ENCODE data around the gene HINT3. TPM values are rescaled to one million over a fixed set of nuclear protein-coding genes. Genes with fewer than 3 reads are reported as not detected.
"Not testable (repeated sequence)": the region's sequence is repeated elsewhere in the genome, so short reads cannot be mapped to it uniquely, and the experiment has no call there.

The HINT3 gene
- 10 to 100 TPM; 10.6 to 10.8 TPM for total RNA-seq

DNA sequence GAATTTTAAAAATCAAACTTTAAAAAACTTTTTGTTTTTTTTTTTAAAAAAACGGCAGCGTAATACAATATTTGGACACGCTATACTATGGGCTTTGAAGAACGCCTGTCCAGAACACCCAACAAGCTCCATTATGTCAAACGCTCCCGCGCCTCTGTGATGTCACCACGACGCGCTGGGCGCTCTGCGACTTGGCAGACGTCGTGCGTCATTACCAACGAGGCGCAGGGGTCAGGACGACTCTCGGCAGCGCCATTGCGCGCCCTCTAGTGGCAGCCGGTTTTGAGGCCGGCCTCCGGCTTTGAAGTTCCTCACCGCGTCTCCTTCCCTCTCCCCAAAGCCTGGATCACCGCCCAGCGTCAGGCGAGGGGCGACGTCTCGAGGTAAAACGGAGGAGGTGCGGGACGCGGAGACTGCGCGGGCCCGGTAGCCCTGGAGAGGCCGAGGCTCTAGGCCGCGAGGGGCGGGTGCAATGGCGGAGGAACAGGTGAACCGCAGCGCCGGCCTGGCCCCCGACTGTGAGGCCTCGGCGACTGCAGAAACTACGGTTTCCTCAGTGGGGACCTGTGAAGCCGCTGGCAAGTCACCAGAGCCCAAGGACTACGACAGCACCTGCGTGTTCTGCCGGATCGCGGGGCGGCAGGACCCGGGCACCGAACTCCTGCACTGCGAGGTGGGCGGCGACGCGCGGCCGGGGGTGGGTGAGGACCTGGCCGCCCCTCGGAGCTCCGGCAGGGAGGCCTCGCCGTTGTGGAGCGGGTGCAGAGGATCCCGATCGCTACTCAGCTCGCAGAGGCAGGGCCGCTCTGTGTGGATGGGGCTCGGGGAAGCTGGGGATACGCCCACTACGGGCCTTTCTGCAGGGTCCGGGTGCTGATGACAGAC, at the start of gene HINT3:
Gene HINT3, plus strand, starts transcription at position 265 of the 885 bp plus-strand sequence. Its CDS starts 208 bp downstream, at position 473.
- ATAC-seq (ENCODE audit: low read depth) (peak; percentile 88), DNase-seq (peak; percentile 98)
- peak within 1 kb of the TSS; percentile 75 for H3K27ac Mint-ChIP-seq
- no peak within 1 kb of the TSS for H3K4me3 Mint-ChIP-seq
- H3K4me1 Mint-ChIP-seq, result peaks cover 6% of the 10 kb centered on the region
- no peaks in the 10 kb centered on the region for H3K36me3 Mint-ChIP-seq
- no peaks in the 10 kb centered on the region for H3K9me3 Mint-ChIP-seq
- H3K27me3 Mint-ChIP-seq, result peaks cover 7% of the 10 kb centered on the region
- POLR2A ChIA-PET, result interaction anchor here (0.6 to 3.4 kb wide), 7 partner anchors 29 to 655 kb away, joined by 3 to 63 read pairs (median 6); partner anchors contain the start of genes HDDC2, NCOA7 and TRMT11

DNA sequence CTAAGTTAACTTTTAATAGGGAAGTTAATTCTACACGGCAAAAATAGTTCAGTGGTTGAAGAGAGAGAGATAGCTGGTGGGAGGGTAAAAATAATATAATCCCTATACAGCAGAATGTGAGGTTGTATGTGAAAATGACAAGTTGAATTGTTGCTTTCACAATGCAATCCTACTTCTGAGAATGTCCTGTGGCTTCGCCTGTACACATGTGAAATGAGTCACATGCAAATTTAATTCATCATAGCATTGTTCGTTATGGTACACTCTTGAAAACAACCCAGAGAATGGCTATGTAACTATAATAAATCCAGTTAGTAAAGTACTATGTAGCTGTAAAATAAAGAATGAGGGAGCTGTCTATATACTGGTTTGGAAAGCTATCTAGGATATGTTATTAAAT, 46.0 kb upstream of the HINT3 start:
- Mint-ChIP-seq H3K4me3 (no peak overlapping the region), H3K36me3 (peaks cover 14% of the 10 kb centered on the region), H3K4me1 (peaks cover 19% of the 10 kb centered on the region), H3K27ac (peak overlapping the region; percentile 15), H3K27me3 (no peaks in the 10 kb centered on the region), H3K9me3 (no peaks in the 10 kb centered on the region)
- POLR2A ChIA-PET, result interaction anchor here (0.9 kb wide), 1 partner anchor 9 kb away, joined by 3 read pairs; no protein-coding TSS in a partner anchor
- no peak for DNase-seq
- ATAC-seq (ENCODE audit: low read depth), result peak; percentile 56

- peaks cover 18% of the 10 kb centered on the region for H3K4me1 Mint-ChIP-seq
- H3K36me3 Mint-ChIP-seq, result peaks cover 16% of the 10 kb centered on the region
- DNase-seq; H3K4me3 Mint-ChIP-seq; H3K9me3 Mint-ChIP-seq; H3K27ac Mint-ChIP-seq; POLR2A ChIA-PET; ATAC-seq (ENCODE audit: low read depth); H3K27me3 Mint-ChIP-seq: not testable (repeated sequence)
These were observed 45.5 kb upstream of the HINT3 start for GRCh38 chr6:125911051-125911451.

DNA sequence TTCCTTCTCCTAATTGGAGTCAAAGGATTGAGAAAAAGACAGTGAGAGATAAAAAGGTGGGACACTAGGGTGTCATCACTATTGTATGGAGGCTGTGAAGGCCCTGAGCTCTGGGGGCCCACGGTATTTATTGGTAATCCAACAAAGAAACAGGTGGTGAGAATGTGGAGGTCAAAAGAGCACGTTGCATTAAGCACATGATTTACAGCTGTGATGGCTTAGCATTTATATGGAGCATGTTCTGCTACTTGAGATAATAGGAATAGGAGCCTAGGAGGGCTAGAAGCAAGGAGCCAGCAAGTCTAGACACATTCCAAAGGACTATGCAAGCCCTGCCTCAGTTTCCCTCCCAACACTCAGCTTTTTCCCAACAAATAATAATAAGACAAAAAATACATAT, 44.1 kb upstream of the HINT3 start:
- DNase-seq; H3K27me3 Mint-ChIP-seq; H3K27ac Mint-ChIP-seq; ATAC-seq (ENCODE audit: low read depth); POLR2A ChIA-PET; H3K9me3 Mint-ChIP-seq; H3K4me3 Mint-ChIP-seq: not testable (repeated sequence)
- Mint-ChIP-seq H3K36me3 (peaks cover 25% of the 10 kb centered on the region), H3K4me1 (peaks cover 15% of the 10 kb centered on the region)

GRCh38 chr6:125913145-125913544, 43.4 kb upstream of the HINT3 start:
- POLR2A ChIA-PET, result no interaction called here
- peaks cover 28% of the 10 kb centered on the region for H3K36me3 Mint-ChIP-seq

GRCh38 chr6:125913864-125914351, 42.7 kb upstream of the HINT3 start:
- Mint-ChIP-seq H3K36me3 (peaks cover 26% of the 10 kb centered on the region), H3K9me3 (no peaks in the 10 kb centered on the region), H3K27me3 (no peaks in the 10 kb centered on the region), H3K4me3 (no peak overlapping the region), H3K4me1 (peaks cover 22% of the 10 kb centered on the region), H3K27ac (no peak overlapping the region)
- POLR2A ChIA-PET, result interaction anchor here (0.5 kb wide), 1 partner anchor 127 kb away, joined by 4 read pairs; no protein-coding TSS in a partner anchor
- ATAC-seq (ENCODE audit: low read depth), result no peak
- no peak for DNase-seq

More at GRCh38 chr6:125913145-125913544, 43.4 kb upstream of the HINT3 start:
- DNase-seq (no peak), ATAC-seq (ENCODE audit: low read depth) (no peak)
- H3K4me3 Mint-ChIP-seq, result no peak overlapping the region
- no peak overlapping the region for H3K27ac Mint-ChIP-seq
- H3K9me3 Mint-ChIP-seq, result no peaks in the 10 kb centered on the region
- peaks cover 18% of the 10 kb centered on the region for H3K4me1 Mint-ChIP-seq
- H3K27me3 Mint-ChIP-seq, result no peaks in the 10 kb centered on the region

DNA sequence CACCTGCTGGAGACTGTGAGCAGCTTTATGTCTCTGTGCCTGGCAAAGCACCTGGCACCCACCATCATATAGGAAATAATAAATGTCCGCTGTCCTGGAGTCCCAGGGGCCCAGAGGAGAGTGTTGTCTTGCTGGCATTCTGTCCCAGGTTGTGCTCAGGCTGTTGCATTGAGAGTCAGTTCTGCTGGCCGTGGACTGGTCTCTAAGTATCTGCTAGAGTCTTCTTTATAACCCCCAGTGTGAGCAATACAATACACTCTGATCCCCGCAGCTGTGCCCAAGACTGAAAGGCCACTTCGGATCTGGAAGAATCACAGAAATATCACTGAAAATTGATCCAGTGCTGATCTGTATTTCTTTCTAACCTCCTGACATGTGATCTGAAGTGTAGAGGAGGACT, 38.3 kb upstream of the HINT3 start:
- ATAC-seq (ENCODE audit: low read depth), result no peak
- Mint-ChIP-seq H3K4me3 (no peak overlapping the region), H3K36me3 (peaks cover 41% of the 10 kb centered on the region), H3K27ac (peak overlapping the region; percentile 93), H3K9me3 (no peaks in the 10 kb centered on the region), H3K27me3 (no peaks in the 10 kb centered on the region), H3K4me1 (peaks cover 26% of the 10 kb centered on the region)
- POLR2A ChIA-PET, result interaction anchor here (1.3 to 4.0 kb wide), 4 partner anchors 13 to 127 kb away, joined by 3 to 35 read pairs (median 14); partner anchors contain the start of genes HINT3 and NCOA7
- no peak for DNase-seq

DNA sequence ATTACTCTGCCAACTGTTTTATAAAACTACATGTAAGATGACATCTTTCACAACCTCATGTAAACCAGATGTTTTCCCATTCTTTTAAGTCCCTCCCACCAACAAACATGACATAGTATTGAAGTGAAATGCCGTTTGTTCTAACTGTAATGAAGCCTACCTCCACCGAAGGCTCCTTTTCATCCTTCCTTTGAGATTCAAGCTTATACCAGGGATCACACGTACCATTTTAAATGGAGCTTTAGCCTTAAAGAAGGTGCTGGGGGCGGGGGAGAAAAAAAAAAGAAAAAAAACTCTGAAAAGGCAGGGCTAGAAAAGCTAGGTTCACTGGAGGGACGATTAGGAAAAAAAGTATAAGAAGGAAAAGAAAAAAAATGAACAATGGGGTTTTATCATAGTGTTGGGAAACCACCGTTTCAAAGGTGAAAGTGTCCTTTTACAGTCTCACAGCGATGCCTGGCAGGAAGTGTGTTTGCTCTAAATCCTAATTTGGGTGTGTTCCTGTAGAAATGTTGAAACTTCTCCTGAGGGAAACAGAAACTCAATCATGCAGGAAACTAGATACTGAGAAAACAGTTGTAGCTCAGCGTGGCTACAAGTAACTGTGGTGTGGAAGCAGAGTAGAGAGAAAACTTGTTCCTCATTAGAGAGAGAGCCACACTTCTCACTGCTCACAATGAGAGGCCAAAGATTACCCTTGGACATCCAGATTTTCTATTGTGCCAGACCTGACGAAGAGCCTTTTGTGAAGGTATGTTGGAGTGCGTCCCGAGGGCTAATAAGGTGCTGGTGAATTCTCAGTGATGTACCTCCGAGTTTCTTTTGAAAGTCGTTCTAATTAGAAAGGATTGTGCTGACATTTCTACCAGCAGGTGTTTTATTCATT, 37.6 kb upstream of the HINT3 start:
- Mint-ChIP-seq H3K27me3 (no peaks in the 10 kb centered on the region), H3K4me3 (peak overlapping the region; percentile 92), H3K9me3 (no peaks in the 10 kb centered on the region), H3K27ac (peak overlapping the region; percentile 93), H3K4me1 (peaks cover 33% of the 10 kb centered on the region), H3K36me3 (peaks cover 48% of the 10 kb centered on the region)
- peak; percentile 97 for ATAC-seq (ENCODE audit: low read depth)
- DNase-seq, result no peak
- POLR2A ChIA-PET, result interaction anchor here (0.8 to 4.0 kb wide), 7 partner anchors 9 to 128 kb away, joined by 3 to 35 read pairs (median 3); partner anchors contain the start of genes HINT3, NCOA7 and TRMT11

DNA sequence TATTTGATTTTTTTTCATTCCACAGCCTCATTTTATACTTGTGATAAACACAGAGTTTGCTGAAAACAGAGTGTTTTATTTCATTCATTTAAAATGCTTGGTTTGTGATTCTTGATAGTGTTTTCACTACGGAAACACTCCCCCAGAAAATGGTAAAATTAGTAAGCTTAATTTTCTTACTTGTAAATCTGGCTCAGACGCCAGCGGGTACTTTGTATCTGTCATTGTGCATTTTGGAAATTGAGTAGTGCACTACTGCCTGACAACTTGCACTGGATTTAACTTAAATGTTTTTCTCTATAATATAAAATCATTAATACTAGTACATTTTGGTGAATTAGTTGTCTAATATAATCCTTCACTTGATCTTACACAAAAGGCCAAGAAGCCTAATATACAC, 37.0 kb upstream of the HINT3 start:
- DNase-seq (no peak), ATAC-seq (ENCODE audit: low read depth) (no peak)
- Mint-ChIP-seq H3K36me3 (peaks cover 51% of the 10 kb centered on the region), H3K4me3 (peak overlapping the region; percentile 92), H3K27me3 (no peaks in the 10 kb centered on the region), H3K27ac (peak overlapping the region; percentile 93), H3K9me3 (no peaks in the 10 kb centered on the region), H3K4me1 (peaks cover 36% of the 10 kb centered on the region)
- POLR2A ChIA-PET, result interaction anchor here (1.1 to 4.0 kb wide), 6 partner anchors 9 to 128 kb away, joined by 3 to 35 read pairs (median 4); partner anchors contain the start of genes HINT3, NCOA7 and TRMT11

DNA sequence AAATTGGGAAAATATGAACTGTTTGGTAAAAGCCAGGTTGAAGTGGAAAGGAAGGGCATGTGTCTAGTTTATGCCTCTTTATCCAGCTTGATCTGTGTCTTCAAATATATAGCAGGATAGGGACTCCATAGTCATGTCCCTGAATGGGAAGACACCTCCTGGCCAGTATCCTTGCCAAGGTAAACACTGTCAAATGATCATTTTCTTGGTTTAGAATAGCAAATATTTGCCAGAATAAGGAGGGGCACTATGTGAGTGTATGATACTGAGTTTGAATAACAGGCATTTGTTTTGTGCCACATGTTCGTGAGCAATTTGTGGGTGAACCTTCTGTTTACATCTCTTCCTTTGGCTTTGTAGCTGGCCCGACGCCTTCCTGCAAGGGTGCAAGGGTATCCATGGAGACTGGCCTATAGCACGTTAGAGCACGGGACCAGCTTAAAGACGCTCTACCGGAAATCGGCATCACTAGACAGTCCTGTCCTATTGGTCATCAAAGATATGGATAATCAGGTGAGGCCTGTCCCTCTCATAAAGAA, 34.2 kb upstream of the HINT3 start:
- Mint-ChIP-seq H3K27me3 (no peaks in the 10 kb centered on the region), H3K27ac (peak overlapping the region; percentile 66), H3K4me1 (peaks cover 45% of the 10 kb centered on the region), H3K4me3 (no peak overlapping the region), H3K9me3 (no peaks in the 10 kb centered on the region), H3K36me3 (peaks cover 45% of the 10 kb centered on the region)
- DNase-seq (no peak), ATAC-seq (ENCODE audit: low read depth) (no peak)
- POLR2A ChIA-PET, result no interaction called here

DNA sequence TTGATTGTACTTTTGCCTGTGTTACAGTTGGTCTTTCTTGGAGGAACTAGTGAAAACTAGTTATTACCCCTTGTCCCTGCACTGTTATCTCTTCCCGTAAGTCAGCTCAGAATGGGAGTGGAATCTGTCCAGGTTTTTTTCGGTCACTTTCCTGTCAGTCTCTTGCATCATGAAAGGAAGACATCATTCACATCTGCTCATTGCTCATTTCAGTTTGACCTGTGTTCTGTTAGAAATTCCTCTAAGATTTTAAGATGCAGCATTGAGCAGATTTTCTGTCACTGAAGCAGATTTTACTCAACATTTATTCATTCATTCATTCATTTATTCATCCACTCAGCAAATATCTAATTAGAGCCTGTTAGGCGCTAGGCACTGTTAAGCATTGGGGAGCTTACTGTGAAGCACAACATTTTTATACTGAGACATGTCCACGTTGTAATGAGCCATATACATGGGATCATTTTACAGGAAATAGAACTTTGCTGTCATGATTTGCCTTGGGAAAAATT, 33.1 kb upstream of the HINT3 start:
- peak overlapping the region; percentile 51 for H3K4me3 Mint-ChIP-seq
- POLR2A ChIA-PET, result interaction anchor here (1.2 to 1.5 kb wide), 2 partner anchors 9 to 133 kb away, joined by 3 read pairs; partner anchors contain the start of gene NCOA7
- peak overlapping the region; percentile 71 for H3K27ac Mint-ChIP-seq
- ATAC-seq (ENCODE audit: low read depth) (no peak), DNase-seq (no peak)
- H3K36me3 Mint-ChIP-seq, result peaks cover 49% of the 10 kb centered on the region
- H3K9me3 Mint-ChIP-seq, result no peaks in the 10 kb centered on the region
- H3K4me1 Mint-ChIP-seq, result peaks cover 42% of the 10 kb centered on the region
- H3K27me3 Mint-ChIP-seq, result no peaks in the 10 kb centered on the region

- Mint-ChIP-seq H3K36me3 (peaks cover 53% of the 10 kb centered on the region), H3K4me3 (peak overlapping the region; percentile 4), H3K27me3 (no peaks in the 10 kb centered on the region), H3K27ac (peak overlapping the region; percentile 83), H3K9me3 (no peaks in the 10 kb centered on the region), H3K4me1 (peaks cover 37% of the 10 kb centered on the region)
- ATAC-seq (ENCODE audit: low read depth) (peak; percentile 87), DNase-seq (no peak)
- POLR2A ChIA-PET, result interaction anchor here (0.6 to 1.5 kb wide), 4 partner anchors 8 to 134 kb away, joined by 3 to 4 read pairs (median 3); partner anchors contain the start of gene NCOA7
These were observed 32.4 kb upstream of the HINT3 start for GRCh38 chr6:125924169-125924568.
